D721Med (cell line): ENCODE data around the gene LYRM9.
"Not testable (repeated sequence)": the region's sequence is repeated elsewhere in the genome, so short reads cannot be mapped to it uniquely, and the experiment has no call there.

Source experiments
- DNase-seq: peaks from one replicate; pipeline ENCODE4 v3.0.0; 2011; ENCODE audit warnings: low spot score; ENCODE audit not compliant: insufficient read length
- FAIRE-seq: peaks from 2 replicates; lab custom pipeline; 2011; peaks lifted over from hg19 to GRCh38; lab: Jason Lieb, UNC
- TF ChIP-seq, protein P1 (sequence below): IDR thresholded peaks from 2 replicates; pipeline ENCODE4 v1.5.1; 2012; ENCODE audit warnings: mild to moderate bottlenecking, control low read depth; ENCODE audit not compliant: insufficient read depth; ENCODE audit errors: missing control alignments

Gene LYRM9

GRCh38 chr17:27888945-27889344 lies 4.2 kb downstream of the LYRM9 start:
- no peak for DNase-seq
- no peak for FAIRE-seq
- TF ChIP-seq, protein P1, sequence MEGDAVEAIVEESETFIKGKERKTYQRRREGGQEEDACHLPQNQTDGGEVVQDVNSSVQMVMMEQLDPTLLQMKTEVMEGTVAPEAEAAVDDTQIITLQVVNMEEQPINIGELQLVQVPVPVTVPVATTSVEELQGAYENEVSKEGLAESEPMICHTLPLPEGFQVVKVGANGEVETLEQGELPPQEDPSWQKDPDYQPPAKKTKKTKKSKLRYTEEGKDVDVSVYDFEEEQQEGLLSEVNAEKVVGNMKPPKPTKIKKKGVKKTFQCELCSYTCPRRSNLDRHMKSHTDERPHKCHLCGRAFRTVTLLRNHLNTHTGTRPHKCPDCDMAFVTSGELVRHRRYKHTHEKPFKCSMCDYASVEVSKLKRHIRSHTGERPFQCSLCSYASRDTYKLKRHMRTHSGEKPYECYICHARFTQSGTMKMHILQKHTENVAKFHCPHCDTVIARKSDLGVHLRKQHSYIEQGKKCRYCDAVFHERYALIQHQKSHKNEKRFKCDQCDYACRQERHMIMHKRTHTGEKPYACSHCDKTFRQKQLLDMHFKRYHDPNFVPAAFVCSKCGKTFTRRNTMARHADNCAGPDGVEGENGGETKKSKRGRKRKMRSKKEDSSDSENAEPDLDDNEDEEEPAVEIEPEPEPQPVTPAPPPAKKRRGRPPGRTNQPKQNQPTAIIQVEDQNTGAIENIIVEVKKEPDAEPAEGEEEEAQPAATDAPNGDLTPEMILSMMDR, result no peak

DNA sequence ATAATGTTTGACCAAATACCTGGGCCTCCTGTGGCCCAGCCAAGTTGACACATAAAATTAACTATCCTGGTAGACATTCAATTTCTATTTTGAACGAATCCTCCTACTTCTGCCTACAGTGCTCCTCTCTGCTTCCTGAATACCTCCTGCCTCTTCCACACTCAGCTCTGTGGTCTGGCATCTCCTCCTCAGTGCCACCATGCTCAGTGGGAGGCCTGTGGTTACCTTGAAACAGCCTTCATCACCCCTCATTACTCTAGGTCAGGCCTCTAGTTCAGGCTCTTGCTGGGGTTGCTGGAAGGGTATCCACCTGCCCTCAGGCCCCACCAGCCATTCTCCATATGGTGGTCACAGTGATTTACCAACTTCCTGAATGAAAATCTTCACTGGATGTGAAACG lies 5.1 kb downstream of the LYRM9 start:
- TF ChIP-seq, protein P1, result no peak
- DNase-seq (no peak), FAIRE-seq (no peak)

DNA sequence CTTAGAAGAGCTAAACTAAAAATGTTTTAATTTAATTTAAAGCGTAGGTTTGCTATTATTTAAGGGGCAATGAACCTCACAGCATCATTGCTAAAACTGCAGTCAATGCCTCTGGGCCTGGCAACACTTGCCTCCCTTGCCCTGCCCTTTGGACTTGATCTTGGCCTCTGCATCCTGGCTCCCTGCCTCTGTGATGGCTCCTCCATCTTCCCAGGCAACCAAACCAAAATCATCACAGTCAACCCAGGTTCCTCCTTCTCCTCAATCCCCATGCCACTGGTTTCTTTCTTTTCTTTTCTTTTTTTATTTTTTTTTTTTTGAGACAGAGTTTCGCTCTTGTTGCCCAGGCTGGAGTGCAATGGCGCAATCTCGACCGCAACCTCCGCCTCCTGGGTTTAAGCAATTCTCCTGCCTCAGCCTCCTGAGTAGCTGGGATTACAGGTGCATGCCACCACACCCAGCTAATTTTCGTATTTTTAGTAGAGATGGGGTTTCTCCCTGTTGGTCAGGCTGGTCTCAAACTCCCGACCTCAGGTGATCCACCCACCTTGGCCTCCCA lies 6.7 kb downstream of the LYRM9 start:
- DNase-seq, FAIRE-seq: not testable (repeated sequence)

DNA sequence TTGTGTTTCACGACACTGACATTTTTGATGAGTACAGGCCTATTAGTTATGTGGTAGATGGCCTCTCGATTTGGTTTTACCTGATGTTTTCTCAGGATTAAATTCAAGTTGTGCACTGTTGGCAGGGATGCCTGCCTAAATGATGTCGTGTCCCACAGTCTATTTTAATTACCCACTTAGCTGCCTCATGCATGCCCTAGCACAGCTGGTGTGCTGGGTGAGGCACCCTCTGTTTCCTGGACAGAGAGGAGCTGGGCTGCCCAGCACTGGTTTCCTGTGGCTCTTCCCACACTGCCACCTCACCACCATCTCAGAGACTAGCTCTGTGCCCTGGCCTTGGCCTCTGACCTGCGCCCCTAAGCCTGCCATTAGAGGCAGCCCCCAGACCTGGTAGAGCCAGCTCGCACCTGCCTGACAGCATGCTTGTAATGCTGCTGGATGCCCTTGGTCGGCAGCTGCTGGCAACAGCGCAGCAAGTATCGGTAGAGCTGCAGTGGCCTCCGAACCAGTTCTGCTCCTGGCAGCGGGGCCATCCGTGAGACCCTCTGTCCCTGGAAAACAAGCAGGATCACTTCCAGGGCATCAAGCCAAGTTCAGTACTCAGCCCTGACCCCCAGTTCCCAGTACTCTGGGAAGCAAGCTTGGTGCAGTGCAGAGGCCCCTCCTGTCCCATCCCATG lies 10.9 kb downstream of the LYRM9 start:
- no peak for DNase-seq
- FAIRE-seq, result no peak

GRCh38 chr17:27879987-27880608 lies 13.1 kb downstream of the LYRM9 start:
- FAIRE-seq, result peak; percentile 60
- TF ChIP-seq, protein P1, result peak; percentile 100
- peak; percentile 77 for DNase-seq

More for the DNA sequence above, 10.9 kb downstream of the LYRM9 start:
- TF ChIP-seq, protein P1, result no peak

DNA sequence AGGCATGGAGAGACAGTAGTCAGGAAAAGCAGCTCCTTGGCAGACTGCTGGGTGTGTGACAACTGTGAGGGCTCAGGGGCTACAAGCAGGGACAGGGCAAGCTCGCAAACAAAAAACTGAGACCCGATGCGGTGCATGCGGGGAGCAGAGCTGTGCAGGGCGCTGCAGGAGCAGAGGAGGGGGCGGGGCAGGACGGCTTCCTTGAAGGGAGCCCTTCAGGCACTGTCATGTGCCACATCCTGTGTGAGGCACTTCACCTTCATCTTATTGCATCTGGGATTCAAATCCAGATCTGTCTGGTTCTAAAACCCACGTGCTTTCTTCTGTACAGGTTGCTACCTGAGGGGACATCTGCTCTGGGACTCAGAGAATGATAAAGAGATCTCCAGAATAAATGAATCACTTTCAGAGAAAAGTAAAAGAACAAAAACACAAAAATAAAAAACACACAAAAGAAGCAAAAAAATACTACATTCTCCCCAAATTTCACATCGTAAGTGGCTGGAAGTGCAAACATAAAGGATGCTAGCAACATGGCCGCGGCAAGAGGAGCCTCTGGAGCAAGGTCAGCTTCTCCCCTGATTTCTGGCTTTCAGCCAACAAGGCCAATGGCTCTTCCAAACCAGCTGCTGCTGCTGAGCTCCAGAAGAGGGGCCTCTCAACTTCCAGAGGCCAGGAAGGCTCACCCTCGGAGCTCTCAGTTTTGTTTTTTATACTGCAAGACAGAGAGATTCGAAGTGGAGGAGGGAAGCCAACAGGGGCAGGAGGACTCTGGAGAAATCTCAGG lies 14.2 kb downstream of the LYRM9 start:
- DNase-seq, result no peak
- TF ChIP-seq, protein P1, result no peak
- no peak for FAIRE-seq

DNA sequence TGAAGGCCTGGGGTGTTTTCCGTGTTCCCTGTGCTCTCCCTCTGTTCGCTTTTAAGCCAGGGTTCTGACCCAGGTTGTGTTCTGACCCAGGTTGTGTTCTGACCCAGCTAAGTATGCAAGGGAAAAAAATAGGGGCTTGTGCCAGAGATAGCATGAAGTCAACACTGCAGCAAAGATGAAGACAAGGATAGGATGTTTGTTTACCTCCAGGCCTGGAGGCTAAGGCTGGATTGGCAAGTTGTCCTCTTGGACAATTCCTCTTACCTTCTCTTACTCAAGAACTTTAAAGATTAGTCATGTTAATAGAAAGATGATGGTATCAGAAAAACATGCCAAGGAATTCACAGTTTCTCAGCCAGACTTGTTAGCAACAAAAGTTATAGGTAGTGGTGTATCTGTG lies 19.4 kb downstream of the LYRM9 start:
- DNase-seq (no peak), FAIRE-seq (no peak)
- TF ChIP-seq, protein P1, result no peak
